ENCODE results near the gene ARMC12. TPM values are rescaled to one million over a fixed set of nuclear protein-coding genes. Genes with fewer than 3 reads are reported as not detected.
A peak's percentile ranks its signal among the peaks of the same experiment; 100 is the strongest.

Gene ARMC12
- polyA plus RNA-seq, 2 donors, result 0.27 to 0.96 TPM

- no peaks in the 10 kb centered on the region for H3K27me3 ChIP-seq (ENCODE audit: control insufficient read depth in 1 of 2, insufficient read depth in 2 of 2, low read length in 2 of 2)
- H3K27ac ChIP-seq (ENCODE audit: low read depth in 2 of 2, low read length in 1 of 2), result no peak overlapping the region
- WGBS, 2 donors, result 86 to 88% methylated on average over 4 of the region's 4 CpGs
- H3K9me3 ChIP-seq (ENCODE audit: control insufficient read depth in 2 of 2, insufficient read depth in 1 of 2, low read depth in 1 of 2, low read length in 1 of 2), result no peaks in the 10 kb centered on the region
- no peak overlapping the region for H3K4me3 ChIP-seq (ENCODE audit: low read depth in 1 of 2, low read length in 2 of 2)
- no peaks in the 10 kb centered on the region for H3K36me3 ChIP-seq (ENCODE audit: control insufficient read depth in 2 of 2, insufficient read depth in 2 of 2, low read length in 1 of 2)
- H3K4me1 ChIP-seq (ENCODE audit: control insufficient read depth in 2 of 2, insufficient read depth in 2 of 2, low read length in 1 of 2), result peaks cover 6 to 14% of the 10 kb centered on the region in 2 donors
Observed at GRCh38 chr6:35718375-35718736, 18.5 kb upstream of the ARMC12 start.

- 72 to 82% methylated on average over 2 of the region's 2 CpGs for WGBS, 2 donors
- H3K9me3 ChIP-seq (ENCODE audit: control insufficient read depth in 2 of 2, insufficient read depth in 1 of 2, low read depth in 1 of 2, low read length in 1 of 2), result no peaks in the 10 kb centered on the region
- H3K4me3 ChIP-seq (ENCODE audit: low read depth in 1 of 2, low read length in 2 of 2), result no peak overlapping the region
- H3K27me3 ChIP-seq (ENCODE audit: control insufficient read depth in 1 of 2, insufficient read depth in 2 of 2, low read length in 2 of 2), result no peaks in the 10 kb centered on the region
- H3K36me3 ChIP-seq (ENCODE audit: control insufficient read depth in 2 of 2, insufficient read depth in 2 of 2, low read length in 1 of 2), result no peaks in the 10 kb centered on the region
- peak overlapping the region in 1 of 2 donors; percentile 47 for H3K27ac ChIP-seq (ENCODE audit: low read depth in 2 of 2, low read length in 1 of 2)
- peaks cover 6 to 14% of the 10 kb centered on the region in 2 donors for H3K4me1 ChIP-seq (ENCODE audit: control insufficient read depth in 2 of 2, insufficient read depth in 2 of 2, low read length in 1 of 2)
Observed at GRCh38 chr6:35718911-35719381, 17.9 kb upstream of the ARMC12 start.

- Histone ChIP-seq H3K9me3 (ENCODE audit: control insufficient read depth in 2 of 2, insufficient read depth in 1 of 2, low read depth in 1 of 2, low read length in 1 of 2) (no peaks in the 10 kb centered on the region), H3K36me3 (ENCODE audit: control insufficient read depth in 2 of 2, insufficient read depth in 2 of 2, low read length in 1 of 2) (no peaks in the 10 kb centered on the region), H3K27me3 (ENCODE audit: control insufficient read depth in 1 of 2, insufficient read depth in 2 of 2, low read length in 2 of 2) (no peaks in the 10 kb centered on the region), H3K27ac (ENCODE audit: low read depth in 2 of 2, low read length in 1 of 2) (peak overlapping the region; percentile 81), H3K4me3 (ENCODE audit: low read depth in 1 of 2, low read length in 2 of 2) (no peak overlapping the region), H3K4me1 (ENCODE audit: control insufficient read depth in 2 of 2, insufficient read depth in 2 of 2, low read length in 1 of 2) (peaks cover 6 to 14% of the 10 kb centered on the region in 2 donors)
- 61 to 66% methylated on average over 5 of the region's 5 CpGs for WGBS, 2 donors
Observed at GRCh38 chr6:35719404-35719829, 17.4 kb upstream of the ARMC12 start.

- 52 to 57% methylated on average over 21 of the region's 21 CpGs for WGBS, 2 donors
- Histone ChIP-seq H3K9me3 (ENCODE audit: control insufficient read depth in 2 of 2, insufficient read depth in 1 of 2, low read depth in 1 of 2, low read length in 1 of 2) (no peaks in the 10 kb centered on the region), H3K4me3 (ENCODE audit: low read depth in 1 of 2, low read length in 2 of 2) (no peak overlapping the region), H3K27ac (ENCODE audit: low read depth in 2 of 2, low read length in 1 of 2) (peak overlapping the region; percentile 81), H3K36me3 (ENCODE audit: control insufficient read depth in 2 of 2, insufficient read depth in 2 of 2, low read length in 1 of 2) (no peaks in the 10 kb centered on the region), H3K27me3 (ENCODE audit: control insufficient read depth in 1 of 2, insufficient read depth in 2 of 2, low read length in 2 of 2) (no peaks in the 10 kb centered on the region), H3K4me1 (ENCODE audit: control insufficient read depth in 2 of 2, insufficient read depth in 2 of 2, low read length in 1 of 2) (peaks cover 6 to 14% of the 10 kb centered on the region in 2 donors)
Observed at GRCh38 chr6:35719830-35720733, 16.8 kb upstream of the ARMC12 start.

GRCh38 chr6:35722121-35722761, 14.6 kb upstream of the ARMC12 start:
- WGBS, 2 donors, result 67 to 75% methylated on average over 10 of the region's 10 CpGs
- no peaks in the 10 kb centered on the region for H3K36me3 ChIP-seq (ENCODE audit: control insufficient read depth in 2 of 2, insufficient read depth in 2 of 2, low read length in 1 of 2)
- no peak overlapping the region for H3K4me3 ChIP-seq (ENCODE audit: low read depth in 1 of 2, low read length in 2 of 2)
- H3K27ac ChIP-seq (ENCODE audit: low read depth in 2 of 2, low read length in 1 of 2), result peak overlapping the region in 1 of 2 donors; percentile 33
- H3K9me3 ChIP-seq (ENCODE audit: control insufficient read depth in 2 of 2, insufficient read depth in 1 of 2, low read depth in 1 of 2, low read length in 1 of 2), result no peaks in the 10 kb centered on the region
- no peaks in the 10 kb centered on the region for H3K27me3 ChIP-seq (ENCODE audit: control insufficient read depth in 1 of 2, insufficient read depth in 2 of 2, low read length in 2 of 2)
- peaks cover 6 to 28% of the 10 kb centered on the region in 2 donors for H3K4me1 ChIP-seq (ENCODE audit: control insufficient read depth in 2 of 2, insufficient read depth in 2 of 2, low read length in 1 of 2)

GRCh38 chr6:35723587-35723986, 13.2 kb upstream of the ARMC12 start:
- H3K27me3 ChIP-seq (ENCODE audit: control insufficient read depth in 1 of 2, insufficient read depth in 2 of 2, low read length in 2 of 2), result no peaks in the 10 kb centered on the region
- peak overlapping the region; percentile 20 to 33 for H3K27ac ChIP-seq (ENCODE audit: low read depth in 2 of 2, low read length in 1 of 2)
- H3K4me3 ChIP-seq (ENCODE audit: low read depth in 1 of 2, low read length in 2 of 2), result no peak overlapping the region
- 89 to 97% methylated on average over 2 of the region's 2 CpGs for WGBS, 2 donors
- peaks cover 6 to 33% of the 10 kb centered on the region in 2 donors for H3K4me1 ChIP-seq (ENCODE audit: control insufficient read depth in 2 of 2, insufficient read depth in 2 of 2, low read length in 1 of 2)
- H3K36me3 ChIP-seq (ENCODE audit: control insufficient read depth in 2 of 2, insufficient read depth in 2 of 2, low read length in 1 of 2), result no peaks in the 10 kb centered on the region
- H3K9me3 ChIP-seq (ENCODE audit: control insufficient read depth in 2 of 2, insufficient read depth in 1 of 2, low read depth in 1 of 2, low read length in 1 of 2), result no peaks in the 10 kb centered on the region

- Histone ChIP-seq H3K4me3 (ENCODE audit: low read depth in 1 of 2, low read length in 2 of 2) (no peak overlapping the region), H3K27me3 (ENCODE audit: control insufficient read depth in 1 of 2, insufficient read depth in 2 of 2, low read length in 2 of 2) (no peaks in the 10 kb centered on the region), H3K27ac (ENCODE audit: low read depth in 2 of 2, low read length in 1 of 2) (peak overlapping the region; percentile 20 to 33), H3K9me3 (ENCODE audit: control insufficient read depth in 2 of 2, insufficient read depth in 1 of 2, low read depth in 1 of 2, low read length in 1 of 2) (no peaks in the 10 kb centered on the region), H3K36me3 (ENCODE audit: control insufficient read depth in 2 of 2, insufficient read depth in 2 of 2, low read length in 1 of 2) (no peaks in the 10 kb centered on the region), H3K4me1 (ENCODE audit: control insufficient read depth in 2 of 2, insufficient read depth in 2 of 2, low read length in 1 of 2) (peaks cover 9 to 38% of the 10 kb centered on the region in 2 donors)
- 87 to 94% methylated on average over 4 of the region's 4 CpGs for WGBS, 2 donors
Observed at GRCh38 chr6:35724059-35724458, 12.8 kb upstream of the ARMC12 start.

GRCh38 chr6:35724471-35724870, 12.4 kb upstream of the ARMC12 start:
- 83 to 87% methylated on average over 2 of the region's 2 CpGs for WGBS, 2 donors
- Histone ChIP-seq H3K9me3 (ENCODE audit: control insufficient read depth in 2 of 2, insufficient read depth in 1 of 2, low read depth in 1 of 2, low read length in 1 of 2) (no peaks in the 10 kb centered on the region), H3K4me1 (ENCODE audit: control insufficient read depth in 2 of 2, insufficient read depth in 2 of 2, low read length in 1 of 2) (peaks cover 9 to 41% of the 10 kb centered on the region in 2 donors), H3K4me3 (ENCODE audit: low read depth in 1 of 2, low read length in 2 of 2) (no peak overlapping the region), H3K27ac (ENCODE audit: low read depth in 2 of 2, low read length in 1 of 2) (peak overlapping the region; percentile 33 to 100), H3K27me3 (ENCODE audit: control insufficient read depth in 1 of 2, insufficient read depth in 2 of 2, low read length in 2 of 2) (no peaks in the 10 kb centered on the region), H3K36me3 (ENCODE audit: control insufficient read depth in 2 of 2, insufficient read depth in 2 of 2, low read length in 1 of 2) (no peaks in the 10 kb centered on the region)

GRCh38 chr6:35725081-35725708, 11.6 kb upstream of the ARMC12 start:
- Histone ChIP-seq H3K27ac (ENCODE audit: low read depth in 2 of 2, low read length in 1 of 2) (peak overlapping the region; percentile 98 to 100), H3K4me1 (ENCODE audit: control insufficient read depth in 2 of 2, insufficient read depth in 2 of 2, low read length in 1 of 2) (peaks cover 9 to 42% of the 10 kb centered on the region in 2 donors), H3K36me3 (ENCODE audit: control insufficient read depth in 2 of 2, insufficient read depth in 2 of 2, low read length in 1 of 2) (no peaks in the 10 kb centered on the region), H3K9me3 (ENCODE audit: control insufficient read depth in 2 of 2, insufficient read depth in 1 of 2, low read depth in 1 of 2, low read length in 1 of 2) (no peaks in the 10 kb centered on the region), H3K27me3 (ENCODE audit: control insufficient read depth in 1 of 2, insufficient read depth in 2 of 2, low read length in 2 of 2) (no peaks in the 10 kb centered on the region), H3K4me3 (ENCODE audit: low read depth in 1 of 2, low read length in 2 of 2) (no peak overlapping the region)
- 73 to 75% methylated on average over 5 of the region's 5 CpGs for WGBS, 2 donors

Measured in esophagus (tissue), 2 donors.